HEK293 (cell line): ENCODE data around the gene EHD3.

Experiments
- CTCF ChIA-PET: fragments of 350-600 bp; formaldehyde crosslinking; extraction: SDS; loops from one replicate; lab custom pipeline; 2021; ENCODE audit warnings: antibody characterized with exemption; lab: Yijun Ruan, JAX
- POLR2A ChIA-PET: fragments of 300-600 bp; formaldehyde crosslinking; extraction: SDS; loops from one replicate; lab custom pipeline; 2020; ENCODE audit warnings: antibody characterized with exemption, inconsistent platforms; lab: Yijun Ruan, JAX
- H3K27ac ChIP-seq: fragments of 200-500 bp; sonication (Bioruptor generic); 2 replicates; pipeline ENCODE4 v1.5.1; 2014; ENCODE audit warnings: low read depth, low read length, control low read depth, inconsistent platforms; ENCODE audit errors: extremely low read depth
- H3K36me3 ChIP-seq, 2 experiments: fragments of 200-500 bp in 1 of 2; sonication (Bioruptor generic) in 1 of 2; 1 replicate in 1 of 2; 2 replicates in 1 of 2; pipeline ENCODE4 v1.5.1; 2014 to 2017; ENCODE audit warnings: inconsistent platforms in 2 of 2, low read length in 2 of 2; ENCODE audit not compliant: control insufficient read depth in 2 of 2, insufficient read depth in 1 of 2
- H3K4me1 ChIP-seq: fragments of 200-500 bp; sonication (Bioruptor generic); 2 replicates; pipeline ENCODE4 v1.5.1; 2014; ENCODE audit warnings: mild to moderate bottlenecking, low read length, inconsistent platforms; ENCODE audit not compliant: control insufficient read depth, insufficient read depth
- H3K4me3 ChIP-seq: 2 replicates; pipeline ENCODE4 v1.5.1; 2011; ENCODE audit warnings: low read depth, mild to moderate bottlenecking, control low read depth, low read length, moderate library complexity
- H3K9me3 ChIP-seq: fragments of 200-500 bp; sonication (Bioruptor generic); 2 replicates; pipeline ENCODE4 v1.5.1; 2014; ENCODE audit warnings: low read depth, low read length, inconsistent platforms; ENCODE audit not compliant: control insufficient read depth, insufficient read depth
- ZBTB1 ChIP-seq: fragments of 450-650 bp; formaldehyde crosslinking; IDR thresholded peaks from 2 replicates; pipeline ENCODE4 v1.5.1; 2016; ENCODE audit warnings: missing biosample characterization, missing genetic modification characterization
- ZBTB26 ChIP-seq: fragments of 450-650 bp; formaldehyde crosslinking; optimal IDR thresholded peaks from 2 replicates; pipeline ENCODE3; 2016; ENCODE audit warnings: missing biosample characterization, mild to moderate bottlenecking, missing genetic modification characterization
- ZBTB44 ChIP-seq: fragments of 450-650 bp; IDR thresholded peaks from 2 replicates; pipeline ENCODE4 v1.5.1; 2018; ENCODE audit warnings: missing biosample characterization, mild to moderate bottlenecking, missing genetic modification characterization
- ZBTB6 ChIP-seq: fragments of 450-650 bp; formaldehyde crosslinking; IDR thresholded peaks from 2 replicates; pipeline ENCODE4 v1.5.1; 2017; ENCODE audit warnings: missing biosample characterization, missing genetic modification characterization
- ZIC2 ChIP-seq: fragments of 450-650 bp; formaldehyde crosslinking; IDR thresholded peaks from 2 replicates; pipeline ENCODE4 v1.5.1; 2016; ENCODE audit warnings: missing biosample characterization, missing genetic modification characterization
- ZNF211 ChIP-seq: fragments of 450-650 bp; formaldehyde crosslinking; IDR thresholded peaks from 2 replicates; pipeline ENCODE4 v1.5.1; 2016; ENCODE audit warnings: low read depth, missing biosample characterization, missing genetic modification characterization
- ZNF266 ChIP-seq: fragments of 450-650 bp; formaldehyde crosslinking; IDR thresholded peaks from 2 replicates; pipeline ENCODE4 v1.5.1; 2016; ENCODE audit warnings: missing biosample characterization, missing genetic modification characterization, low read depth
- ZNF280C ChIP-seq: fragments of 450-650 bp; formaldehyde crosslinking; IDR thresholded peaks from 2 replicates; pipeline ENCODE4 v1.5.1; 2016; ENCODE audit warnings: missing biosample characterization, missing genetic modification characterization
- ZNF280D ChIP-seq: fragments of 450-650 bp; formaldehyde crosslinking; IDR thresholded peaks from 2 replicates; pipeline ENCODE4 v1.5.1; 2016; ENCODE audit warnings: missing biosample characterization, missing genetic modification characterization
- ZNF501 ChIP-seq: fragments of 450-650 bp; formaldehyde crosslinking; IDR thresholded peaks from 2 replicates; pipeline ENCODE4 v1.5.1; 2016; ENCODE audit warnings: missing biosample characterization, missing genetic modification characterization
- ZNF571 ChIP-seq: fragments of 450-650 bp; formaldehyde crosslinking; IDR thresholded peaks from 2 replicates; pipeline ENCODE4 v1.5.0; 2017; ENCODE audit warnings: missing biosample characterization, missing genetic modification characterization
- ZNF664 ChIP-seq: fragments of 450-650 bp; formaldehyde crosslinking; IDR thresholded peaks from 2 replicates; pipeline ENCODE4 v1.5.1; 2016; ENCODE audit warnings: missing biosample characterization, missing genetic modification characterization
- ZSCAN30 ChIP-seq: fragments of 450-650 bp; IDR thresholded peaks from 2 replicates; pipeline ENCODE4 v1.5.1; 2018; ENCODE audit warnings: missing biosample characterization, mild to moderate bottlenecking, missing genetic modification characterization, moderate library complexity

Gene EHD3

GRCh38 chr2:31212659-31213600 is 21.0 kb upstream of the EHD3 start:
- CTCF ChIA-PET = no interaction called here
- POLR2A ChIA-PET = no interaction called here
- Histone ChIP-seq H3K36me3 (no peaks in the 10 kb centered on the region), H3K9me3 (no peaks in the 10 kb centered on the region), H3K4me3 (no peak overlapping the region), H3K27ac (no peak overlapping the region), H3K4me1 (no peaks in the 10 kb centered on the region)
- TF ChIP-seq ZNF664 (tag by site-specific recombination) = no peak
- TF ChIP-seq ZIC2 (tag by site-specific recombination) = no peak
- no peak for TF ChIP-seq ZNF266 (tag by site-specific recombination)
- TF ChIP-seq ZNF280D = no peak
- no peak for TF ChIP-seq ZNF501
- no peak for TF ChIP-seq ZNF571 (tag by site-specific recombination)
- TF ChIP-seq ZBTB1 (tag by site-specific recombination) = no peak
- no peak for TF ChIP-seq ZSCAN30 (tag by site-specific recombination)
- TF ChIP-seq ZBTB6 (tag by site-specific recombination) = no peak
- TF ChIP-seq ZBTB26 = no peak
- TF ChIP-seq ZNF211 = no peak
- no peak for TF ChIP-seq ZNF280C (tag by site-specific recombination)
- no peak for TF ChIP-seq ZBTB44 (tag by site-specific recombination)
- TF ChIP-seq, all 188 proteins: peak for 0
